HEK293T (cell line): ENCODE results near the gene METTL24.

Experiments
- SP1 ChIP-seq: fragments of 450-650 bp; IDR thresholded peaks from 2 replicates; pipeline ENCODE4 v1.6.1; 2017
- SUZ12 ChIP-seq: fragments of 450-650 bp; IDR thresholded peaks from 2 replicates; pipeline ENCODE4 v1.6.1; 2016; ENCODE audit warnings: mild to moderate bottlenecking
- TARDBP ChIP-seq: fragments of 450-650 bp; IDR thresholded peaks from 2 replicates; pipeline ENCODE4 v1.6.1; 2016

DNA sequence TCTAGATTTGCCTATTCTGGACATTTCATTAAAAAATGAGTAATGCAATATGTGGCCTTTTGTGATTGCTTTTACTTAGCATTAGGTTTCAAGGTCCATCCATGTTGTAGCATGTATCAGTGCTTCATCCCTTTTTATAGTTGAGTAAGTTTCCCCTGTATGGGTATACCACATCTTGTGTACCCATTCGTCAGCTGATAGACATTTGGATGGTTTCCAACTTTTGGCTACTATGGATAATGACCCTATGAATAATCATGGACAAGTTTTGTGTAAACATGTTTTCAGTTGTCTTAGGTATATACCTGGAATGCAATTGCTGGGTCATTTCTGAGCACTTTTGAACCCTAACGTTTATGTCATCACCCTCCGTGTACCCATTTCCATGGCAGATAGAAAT, 15.4 kb downstream of the METTL24 start:
- TF ChIP-seq SP1 (no peak), TARDBP (no peak), SUZ12 (no peak)
